Measurements from ENCODE around the gene ZNF407. TPM values are rescaled to one million over a fixed set of nuclear protein-coding genes. Genes with fewer than 3 reads are reported as not detected.

Gene ZNF407
- total RNA-seq, 1 donor from 2014 or later, result 24.9 TPM

DNA sequence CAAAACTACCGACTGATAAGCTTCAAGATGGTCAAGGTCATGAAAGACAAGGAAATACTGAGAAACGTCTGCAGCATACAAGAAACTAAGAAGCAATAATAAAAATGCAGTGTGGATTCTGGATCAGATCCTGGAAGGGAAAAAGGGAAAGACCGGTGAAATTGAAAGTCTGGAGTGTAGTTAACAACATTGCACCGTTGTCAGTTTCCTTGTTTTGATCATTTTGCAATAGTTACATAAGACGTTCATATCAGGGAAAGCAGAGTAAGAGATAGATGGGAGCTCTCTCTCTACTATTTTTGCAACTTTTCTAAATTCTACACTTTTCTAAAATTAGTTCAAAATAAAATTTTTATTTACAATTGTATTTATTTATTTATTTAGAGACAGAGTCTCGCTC, 15.0 kb upstream of the ZNF407 start:
- Mint-ChIP-seq H3K27me3 (ENCODE audit: low read depth) (peaks cover 37% of the 10 kb centered on the region), H3K27ac (no peak overlapping the region), H3K9me3 (no peaks in the 10 kb centered on the region), H3K36me3 (no peaks in the 10 kb centered on the region), H3K4me3 (no peak overlapping the region), H3K4me1 (peaks cover 8% of the 10 kb centered on the region)
- DNase-seq (ENCODE audit: low spot score in 2 of 2, unreplicated experiment in 2 of 2), result no peak
- TF ChIP-seq CTCF (IDR thresholded peaks at IDR 0.05; ENCODE audit: unreplicated experiment), result no peak

- no peak for DNase-seq (ENCODE audit: low spot score in 2 of 2, unreplicated experiment in 2 of 2)
- peaks cover 48% of the 10 kb centered on the region for H3K27me3 Mint-ChIP-seq (ENCODE audit: low read depth)
- H3K4me1 Mint-ChIP-seq, result no peaks in the 10 kb centered on the region
- TF ChIP-seq CTCF (IDR thresholded peaks at IDR 0.05; ENCODE audit: unreplicated experiment), result no peak
- H3K36me3 Mint-ChIP-seq, result no peaks in the 10 kb centered on the region
- no peak overlapping the region for H3K27ac Mint-ChIP-seq
- no peak overlapping the region for H3K4me3 Mint-ChIP-seq
- H3K9me3 Mint-ChIP-seq, result no peaks in the 10 kb centered on the region
Observed at GRCh38 chr18:74587441-74587840, 10.2 kb upstream of the ZNF407 start.

- H3K9me3 Mint-ChIP-seq, result no peaks in the 10 kb centered on the region
- DNase-seq (ENCODE audit: low spot score in 2 of 2, unreplicated experiment in 2 of 2), result no peak
- H3K36me3 Mint-ChIP-seq, result peaks cover 6% of the 10 kb centered on the region
- H3K4me1 Mint-ChIP-seq, result no peaks in the 10 kb centered on the region
- TF ChIP-seq CTCF (IDR thresholded peaks at IDR 0.05; ENCODE audit: unreplicated experiment), result no peak
- H3K27me3 Mint-ChIP-seq (ENCODE audit: low read depth), result peaks cover 40% of the 10 kb centered on the region
- H3K4me3 Mint-ChIP-seq, result no peak overlapping the region
- H3K27ac Mint-ChIP-seq, result no peak overlapping the region
Observed at GRCh38 chr18:74589021-74589420, 8.6 kb upstream of the ZNF407 start.

- H3K27ac Mint-ChIP-seq, result no peak overlapping the region
- peaks cover 3% of the 10 kb centered on the region for H3K4me1 Mint-ChIP-seq
- no peak for DNase-seq (ENCODE audit: low spot score in 2 of 2, unreplicated experiment in 2 of 2)
- H3K36me3 Mint-ChIP-seq, result peaks cover 7% of the 10 kb centered on the region
- no peak overlapping the region for H3K4me3 Mint-ChIP-seq
- no peak for TF ChIP-seq CTCF (IDR thresholded peaks at IDR 0.05; ENCODE audit: unreplicated experiment)
- H3K9me3 Mint-ChIP-seq, result no peaks in the 10 kb centered on the region
- H3K27me3 Mint-ChIP-seq (ENCODE audit: low read depth), result peaks cover 40% of the 10 kb centered on the region
Observed at GRCh38 chr18:74589811-74590210, 7.9 kb upstream of the ZNF407 start.

GRCh38 chr18:74590671-74591070, 7.0 kb upstream of the ZNF407 start:
- Mint-ChIP-seq H3K36me3 (peaks cover 7% of the 10 kb centered on the region), H3K4me3 (no peak overlapping the region), H3K9me3 (no peaks in the 10 kb centered on the region), H3K4me1 (peaks cover 12% of the 10 kb centered on the region), H3K27me3 (ENCODE audit: low read depth) (peaks cover 40% of the 10 kb centered on the region), H3K27ac (no peak overlapping the region)
- no peak for DNase-seq (ENCODE audit: low spot score in 2 of 2, unreplicated experiment in 2 of 2)
- no peak for TF ChIP-seq CTCF (IDR thresholded peaks at IDR 0.05; ENCODE audit: unreplicated experiment)

DNA sequence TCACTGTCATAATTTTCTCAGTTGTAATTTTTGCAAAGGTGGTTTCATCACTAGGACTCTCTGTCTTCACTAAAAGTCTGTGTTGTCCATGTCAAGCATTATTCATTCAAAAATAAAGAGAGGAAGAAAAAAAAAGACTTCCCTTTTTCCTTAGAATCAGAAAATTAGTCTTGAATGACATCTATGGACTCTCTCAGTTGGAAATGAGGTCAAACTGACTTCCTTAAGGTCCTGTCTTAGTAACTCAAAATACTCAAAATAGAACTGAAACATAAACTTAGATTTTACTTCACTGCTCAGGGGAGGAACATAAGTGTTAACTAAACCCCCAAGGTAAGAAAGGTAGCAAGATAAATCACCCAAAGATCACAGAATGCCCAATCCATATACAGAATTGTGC, 2.2 kb upstream of the ZNF407 start:
- DNase-seq (ENCODE audit: low spot score in 2 of 2, unreplicated experiment in 2 of 2), result no peak
- Mint-ChIP-seq H3K36me3 (peaks cover 7% of the 10 kb centered on the region), H3K27me3 (ENCODE audit: low read depth) (no peaks in the 10 kb centered on the region), H3K27ac (peak overlapping the region; percentile 64), H3K4me1 (peaks cover 34% of the 10 kb centered on the region), H3K9me3 (no peaks in the 10 kb centered on the region), H3K4me3 (peak overlapping the region; percentile 37)
- no peak for TF ChIP-seq CTCF (IDR thresholded peaks at IDR 0.05; ENCODE audit: unreplicated experiment)

All from mesothelial cell of epicardium (in vitro differentiated cells).